ENCODE data around the gene RMDN2.
"Not testable (repeated sequence)": the region's sequence is repeated elsewhere in the genome, so short reads cannot be mapped to it uniquely, and the experiment has no call there.

RMDN2 gene

DNA sequence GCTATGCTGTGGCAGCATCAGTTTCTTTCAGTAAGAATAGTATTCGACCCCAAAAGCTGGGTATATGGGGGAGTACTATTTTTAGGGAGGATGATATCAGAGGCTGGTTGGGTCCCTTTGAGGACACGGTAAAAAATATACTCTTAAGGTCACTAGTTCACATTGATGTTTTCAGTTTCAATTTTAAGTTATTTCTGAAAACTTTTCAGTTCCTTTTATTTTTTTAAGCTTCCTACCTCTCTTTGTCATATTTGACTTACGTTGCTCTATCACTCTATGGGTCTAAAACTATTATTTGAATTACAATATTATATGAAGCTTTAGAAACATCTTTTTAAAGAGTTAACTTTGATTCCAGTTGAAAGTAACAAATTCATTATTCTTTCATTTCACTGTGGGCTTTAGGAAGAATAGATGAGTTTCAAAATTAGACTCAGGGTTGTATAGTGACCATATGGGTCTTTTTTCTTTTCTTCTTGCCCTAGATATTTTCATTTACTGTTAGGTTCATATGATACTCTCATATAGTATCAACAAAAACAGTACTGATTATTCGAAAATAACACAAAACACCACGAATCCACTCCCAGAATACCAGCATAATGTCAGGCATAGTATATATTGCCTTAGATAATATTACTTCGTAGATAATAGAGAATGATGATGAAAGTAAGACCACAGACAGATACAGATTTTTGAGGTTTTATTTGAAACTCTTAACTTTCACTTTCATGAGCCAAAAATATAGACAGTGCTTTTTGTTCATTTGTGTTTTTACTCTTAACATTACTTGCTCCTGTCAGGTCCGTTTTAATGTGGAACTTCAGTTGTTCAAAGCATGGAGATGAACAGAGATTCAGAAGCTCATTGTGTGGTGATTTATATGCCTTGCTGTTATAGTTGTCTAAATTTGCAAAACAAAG, 9.8 kb downstream of the RMDN2 start:
- TF ChIP-seq, protein P1, sequence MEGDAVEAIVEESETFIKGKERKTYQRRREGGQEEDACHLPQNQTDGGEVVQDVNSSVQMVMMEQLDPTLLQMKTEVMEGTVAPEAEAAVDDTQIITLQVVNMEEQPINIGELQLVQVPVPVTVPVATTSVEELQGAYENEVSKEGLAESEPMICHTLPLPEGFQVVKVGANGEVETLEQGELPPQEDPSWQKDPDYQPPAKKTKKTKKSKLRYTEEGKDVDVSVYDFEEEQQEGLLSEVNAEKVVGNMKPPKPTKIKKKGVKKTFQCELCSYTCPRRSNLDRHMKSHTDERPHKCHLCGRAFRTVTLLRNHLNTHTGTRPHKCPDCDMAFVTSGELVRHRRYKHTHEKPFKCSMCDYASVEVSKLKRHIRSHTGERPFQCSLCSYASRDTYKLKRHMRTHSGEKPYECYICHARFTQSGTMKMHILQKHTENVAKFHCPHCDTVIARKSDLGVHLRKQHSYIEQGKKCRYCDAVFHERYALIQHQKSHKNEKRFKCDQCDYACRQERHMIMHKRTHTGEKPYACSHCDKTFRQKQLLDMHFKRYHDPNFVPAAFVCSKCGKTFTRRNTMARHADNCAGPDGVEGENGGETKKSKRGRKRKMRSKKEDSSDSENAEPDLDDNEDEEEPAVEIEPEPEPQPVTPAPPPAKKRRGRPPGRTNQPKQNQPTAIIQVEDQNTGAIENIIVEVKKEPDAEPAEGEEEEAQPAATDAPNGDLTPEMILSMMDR (IDR thresholded peaks at IDR 0.05; ENCODE audit: extremely low read depth, insufficient read depth, missing control alignments), result no peak
- DNase-seq (ENCODE audit: low spot score), result peak; percentile 79
- in situ Hi-C loops (cut with MboI; ENCODE audit: low pct_unique_long_range_greater_than_20kb, low sequenced_read_pairs, unreplicated experiment), result no loop called here

DNA sequence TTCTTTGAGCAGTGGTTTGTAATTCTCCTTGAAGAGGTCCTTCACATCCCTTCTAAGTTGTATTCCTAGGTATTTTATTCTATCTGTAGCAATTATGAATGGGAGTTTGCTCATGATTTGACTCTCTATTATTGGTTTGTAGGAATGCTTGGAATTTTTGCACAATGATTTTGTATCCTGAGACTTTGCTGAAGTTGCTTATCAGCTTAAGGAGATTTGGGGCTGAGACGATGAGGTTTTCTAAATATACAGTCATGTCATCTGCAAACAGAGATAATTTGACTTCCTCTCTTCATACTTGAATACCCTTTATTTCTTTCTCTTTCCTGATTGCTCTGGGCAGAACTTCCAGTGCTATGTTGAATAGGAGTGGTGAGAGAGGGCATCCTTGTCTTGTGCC, 12.5 kb downstream of the RMDN2 start:
- in situ Hi-C loops (cut with MboI; ENCODE audit: low pct_unique_long_range_greater_than_20kb, low sequenced_read_pairs, unreplicated experiment); DNase-seq (ENCODE audit: low spot score): not testable (repeated sequence)

DNA sequence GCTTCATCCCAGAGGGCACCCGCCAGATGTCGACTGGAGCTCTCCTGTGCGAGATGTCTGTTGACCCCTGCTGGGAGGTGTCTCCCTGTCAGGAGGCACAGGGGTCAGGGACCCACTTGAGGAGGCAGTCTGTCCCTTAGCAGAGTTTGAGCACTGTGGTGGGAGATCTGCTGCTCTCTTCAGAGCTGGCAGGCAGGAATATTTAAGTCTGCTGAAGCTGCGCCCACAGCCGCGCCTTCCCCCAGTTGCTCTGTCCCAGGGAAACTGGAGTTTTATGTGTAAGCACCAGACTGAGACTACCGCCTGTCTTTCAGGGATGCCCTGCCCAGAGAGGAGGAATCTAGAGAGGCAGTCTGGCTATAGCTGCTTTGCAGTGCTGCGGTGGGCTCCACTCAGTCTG, 16.2 kb downstream of the RMDN2 start:
- DNase-seq (ENCODE audit: low spot score); in situ Hi-C loops (cut with MboI; ENCODE audit: low pct_unique_long_range_greater_than_20kb, low sequenced_read_pairs, unreplicated experiment): not testable (repeated sequence)

DNA sequence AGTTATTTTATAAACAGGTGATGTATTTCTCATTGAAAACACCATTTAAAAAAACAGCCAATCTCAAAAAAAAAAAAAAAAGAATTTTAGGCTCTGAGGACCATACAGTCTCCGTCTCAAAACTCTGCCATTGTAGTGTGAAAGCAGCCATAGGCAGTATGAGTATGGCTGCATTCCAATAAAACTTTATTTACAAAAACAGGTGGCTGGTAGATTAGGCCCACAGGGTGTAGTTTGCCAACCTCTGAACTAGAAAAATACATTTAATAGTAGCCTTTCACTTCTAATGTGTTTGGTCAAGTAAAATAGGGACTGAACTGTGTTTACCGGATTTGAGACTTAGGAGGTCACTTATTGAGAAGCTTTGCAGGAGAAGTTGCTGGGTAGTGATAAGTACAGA, 19.2 kb downstream of the RMDN2 start:
- TF ChIP-seq, protein P1 (IDR thresholded peaks at IDR 0.05; ENCODE audit: extremely low read depth, insufficient read depth, missing control alignments), result no peak
- in situ Hi-C loops (cut with MboI; ENCODE audit: low pct_unique_long_range_greater_than_20kb, low sequenced_read_pairs, unreplicated experiment), result no loop called here
- DNase-seq (ENCODE audit: low spot score), result no peak

DNA sequence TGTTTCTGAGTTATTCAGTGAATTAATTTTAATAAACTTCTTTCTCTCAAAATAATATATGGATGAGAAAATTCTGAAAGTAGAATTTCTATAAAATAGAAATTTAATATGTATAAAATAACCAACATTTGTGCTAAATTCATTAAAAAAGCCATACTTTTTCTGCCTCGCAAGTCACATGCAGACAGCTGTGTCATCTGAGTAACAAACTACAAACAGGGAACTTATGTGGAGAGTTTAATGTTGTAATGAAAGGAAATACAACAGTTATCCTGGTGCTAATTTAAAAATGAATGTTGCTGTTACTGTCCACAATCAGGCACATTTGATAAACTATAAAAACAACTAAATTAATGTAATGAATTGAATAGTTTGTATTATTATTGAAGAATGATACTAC, 22.2 kb downstream of the RMDN2 start:
- in situ Hi-C loops (cut with MboI; ENCODE audit: low pct_unique_long_range_greater_than_20kb, low sequenced_read_pairs, unreplicated experiment), result no loop called here
- no peak for DNase-seq (ENCODE audit: low spot score)
- TF ChIP-seq, protein P1 (IDR thresholded peaks at IDR 0.05; ENCODE audit: extremely low read depth, insufficient read depth, missing control alignments), result no peak

DNA sequence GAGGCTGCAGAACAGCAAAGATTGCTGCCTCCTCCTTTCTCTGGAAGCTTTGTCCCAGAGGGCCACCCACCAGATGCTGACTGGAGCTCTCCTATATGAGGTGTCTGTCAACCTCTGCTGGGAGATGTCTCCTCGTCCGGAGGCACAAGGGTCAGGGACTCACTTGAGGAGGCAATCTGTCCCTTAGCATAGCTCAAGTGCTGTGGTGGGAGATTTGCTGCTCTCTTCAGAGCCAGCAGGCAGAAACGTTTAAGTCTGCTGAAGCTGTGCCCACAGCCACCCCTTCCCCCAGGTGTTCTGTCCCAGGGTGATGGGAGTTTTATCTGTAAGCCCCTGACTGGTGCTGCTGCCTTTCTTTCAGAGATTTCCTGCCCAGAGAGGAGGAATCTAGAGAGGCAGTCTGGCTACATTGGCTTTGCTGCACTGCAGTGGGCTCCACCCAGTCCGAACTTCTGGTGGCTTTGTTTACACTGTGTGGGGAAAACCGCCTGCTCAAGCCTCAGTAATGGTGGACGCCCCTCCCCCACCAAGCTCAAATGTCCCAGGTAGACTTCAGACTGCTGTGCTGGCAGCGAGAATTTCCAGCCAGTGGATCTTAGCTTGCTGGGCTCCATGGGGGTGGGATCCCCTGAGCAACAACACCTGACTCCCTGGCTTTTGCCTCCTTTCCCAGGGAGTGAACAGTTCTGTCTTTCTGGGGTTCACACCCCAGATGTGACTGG, 37.1 kb downstream of the RMDN2 start:
- DNase-seq (ENCODE audit: low spot score); in situ Hi-C loops (cut with MboI; ENCODE audit: low pct_unique_long_range_greater_than_20kb, low sequenced_read_pairs, unreplicated experiment): not testable (repeated sequence)

DNA sequence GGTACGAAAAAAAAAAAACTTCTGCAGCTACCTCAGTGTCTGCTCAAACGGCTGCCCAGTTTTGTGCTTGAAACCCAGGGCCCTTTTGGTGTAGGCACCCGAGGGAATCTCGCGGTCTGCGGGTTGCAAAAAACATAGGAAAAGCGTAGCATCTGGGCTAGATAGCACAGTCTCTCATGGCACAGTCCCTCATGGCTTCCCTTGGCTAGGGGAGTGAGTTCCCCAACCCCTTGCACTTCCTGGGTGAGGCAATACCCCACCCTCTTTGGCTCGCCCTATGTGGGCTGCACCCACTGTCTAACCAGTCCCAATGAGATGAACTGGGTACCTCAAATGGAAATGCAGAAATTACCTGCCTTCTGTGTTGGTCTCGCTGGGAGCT, 37.6 kb downstream of the RMDN2 start:
- in situ Hi-C loops (cut with MboI; ENCODE audit: low pct_unique_long_range_greater_than_20kb, low sequenced_read_pairs, unreplicated experiment); DNase-seq (ENCODE audit: low spot score): not testable (repeated sequence)

DNA sequence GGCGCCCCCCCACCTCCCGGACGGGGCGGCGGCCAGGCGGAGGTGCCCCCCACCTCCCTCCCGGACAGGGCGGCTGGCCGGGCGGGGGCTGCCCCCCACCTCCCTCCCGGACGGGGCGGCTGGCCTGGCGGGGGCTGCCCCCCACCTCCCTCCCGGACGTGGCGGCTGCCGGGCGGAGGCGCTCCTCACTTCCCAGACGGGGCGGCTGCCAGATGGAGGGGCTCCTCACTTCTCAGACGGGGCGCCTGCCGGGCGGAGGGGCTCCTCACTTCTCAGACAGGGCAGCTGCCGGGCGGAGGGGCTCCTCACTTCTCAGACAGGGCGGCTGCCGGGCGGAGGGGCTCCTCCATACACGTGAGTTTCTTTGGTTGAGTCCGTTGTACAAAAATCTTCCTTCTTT, 38.8 kb downstream of the RMDN2 start:
- DNase-seq (ENCODE audit: low spot score); in situ Hi-C loops (cut with MboI; ENCODE audit: low pct_unique_long_range_greater_than_20kb, low sequenced_read_pairs, unreplicated experiment): not testable (repeated sequence)

DNA sequence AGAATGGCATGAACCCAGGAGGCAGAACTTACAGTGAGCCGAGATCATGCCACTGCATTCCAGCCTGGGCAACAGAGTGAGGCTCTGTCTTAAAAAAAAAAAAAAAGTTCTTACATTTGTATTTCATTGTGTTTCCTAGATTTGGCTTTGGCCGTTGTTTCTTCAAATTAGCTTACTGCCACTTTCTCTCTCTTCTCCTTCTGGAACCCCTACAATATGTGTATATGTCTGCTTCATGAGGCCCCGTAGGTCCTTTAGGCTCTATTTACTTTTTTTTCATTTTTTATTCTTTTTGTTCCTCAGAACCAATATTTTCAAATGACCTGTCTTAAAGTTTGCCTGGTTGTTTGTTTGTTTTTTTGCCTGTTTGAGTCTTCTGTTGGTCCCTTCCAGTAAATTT, 41.2 kb downstream of the RMDN2 start:
- DNase-seq (ENCODE audit: low spot score), result no peak
- in situ Hi-C loops (cut with MboI; ENCODE audit: low pct_unique_long_range_greater_than_20kb, low sequenced_read_pairs, unreplicated experiment), result no loop called here
- TF ChIP-seq, protein P1 (IDR thresholded peaks at IDR 0.05; ENCODE audit: extremely low read depth, insufficient read depth, missing control alignments), result no peak
